Stomach (tissue), 9 donors: ENCODE results near the gene ATXN7L3. TPM values are rescaled to one million over a fixed set of nuclear protein-coding genes. Genes with fewer than 3 reads are reported as not detected.
A peak's percentile ranks its signal among the peaks of the same experiment; 100 is the strongest.

Experiments
- DNase-seq, 2 donors: peaks; one replicate each; pipeline versions ENCODE4 v3.0.0 to v3.0.0-alpha.2; 2013 to 2019
- H3K27ac ChIP-seq, 5 donors: fragments of 200-600 bp in 4 of 5; sonication (generic) in 4 of 5; one replicate each; pipeline ENCODE4 v1.5.1; 2013 to 2019; ENCODE audit warnings: mild to moderate bottlenecking in 1 of 5, moderate library complexity in 1 of 5
- H3K27me3 ChIP-seq, 3 donors: fragments of 200-600 bp; sonication (generic); one replicate each; pipeline ENCODE4 v1.5.1; 2017 to 2019; ENCODE audit warnings: mixed run types in 1 of 3
- H3K36me3 ChIP-seq, 4 donors: fragments of 200-600 bp; sonication (generic); 1 replicate in 3 of 4; 2 replicates in 1 of 4; pipeline ENCODE4 v1.5.1; 2016 to 2019
- H3K4me1 ChIP-seq, 4 donors: fragments of 200-600 bp; sonication (generic); one replicate each; pipeline ENCODE4 v1.5.1; 2016 to 2019
- H3K4me3 ChIP-seq, 4 donors: fragments of 200-600 bp; sonication (generic) in 3 of 4; one replicate each; pipeline ENCODE4 v1.5.1; 2016 to 2019; ENCODE audit warnings: mild to moderate bottlenecking in 1 of 4
- H3K9me3 ChIP-seq, 4 donors: fragments of 200-600 bp; sonication (generic); one replicate each; pipeline ENCODE4 v1.5.1; 2016 to 2019
- CTCF ChIP-seq, 7 experiments: fragments of 450-650 bp in 4 of 7; fragments of 200-600 bp in 3 of 7; sonication (generic) in 3 of 7; IDR thresholded peaks; one replicate each; pipeline ENCODE4 v1.5.1; 2016 to 2019; ENCODE audit warnings: antibody characterized with exemption in 7 of 7, control low read depth in 2 of 7, mild to moderate bottlenecking in 1 of 7
- EP300 ChIP-seq: sonication (generic); formaldehyde crosslinking; IDR thresholded peaks from one replicate; pipeline ENCODE4 v1.6.1; 2017; ENCODE audit warnings: antibody characterized with exemption
- POLR2A ChIP-seq, 4 donors: fragments of 450-650 bp; IDR thresholded peaks; one replicate each; pipeline ENCODE4 v1.6.1; 2016; ENCODE audit warnings: antibody characterized with exemption in 4 of 4, control low read depth in 2 of 4, mild to moderate bottlenecking in 1 of 4, moderate library complexity in 1 of 4
- POLR2AphosphoS5 ChIP-seq, 3 donors: sonication (generic); formaldehyde crosslinking; IDR thresholded peaks; one replicate each; pipeline ENCODE4 v1.6.1; 2016; ENCODE audit warnings: antibody characterized with exemption in 3 of 3
- WGBS, 5 donors: extraction: QIAGEN DNeasy Blood & Tissue Kit in 3 of 5; methylation state at CpG; one replicate each; pipeline versions ENCODE4 v1.1.5 to v1.1.7; 2013 to 2018; 5-methylcytosine and 5-hydroxymethylcytosine counted together
- intact Hi-C: fragments of 100-400 bp; cut with DNase I; formaldehyde crosslinking; loops from one replicate; pipeline ENCODE4 v1.15.1; 2023; ENCODE audit warnings: low total_unique reads
- polyA plus RNA-seq, 3 donors: library from polyadenylated mRNA; stranded (reverse); fragments of 200-250 nt; gene quantifications; one replicate each; pipeline ENCODE4 v1.2.3, GENCODE V29; 2013
- total RNA-seq, 5 donors: library from RNA; depleted of rRNA; stranded (reverse); fragments of >200 nt; gene quantifications; one replicate each; pipeline versions ENCODE4 v1.1.0 to v1.2.3, GENCODE V29; 2014 to 2016
- donor health status: healthy with polysubstance abuse.
- donor health status: Bipolar disorder and iron deficiency.
- donor health status: healthy.

The ATXN7L3 gene
- total and polyA plus RNA-seq, 8 donors = 11.1 to 57.4 (median 29.6) TPM

GRCh38 chr17:44207743-44208142 lies 8.1 kb upstream of the ATXN7L3 start:
- DNase-seq = no peak
- no peaks in the 10 kb centered on the region for H3K27me3 ChIP-seq
- H3K9me3 ChIP-seq = no peaks in the 10 kb centered on the region
- peaks cover 41 to 61% (median 57%) of the 10 kb centered on the region in 4 donors for H3K36me3 ChIP-seq
- H3K4me3 ChIP-seq = no peak overlapping the region
- 77 to 90% (median 86%) methylated on average over 5 of the region's 5 CpGs for WGBS, 5 donors
- peaks cover 25 to 65% (median 39%) of the 10 kb centered on the region in 4 donors for H3K4me1 ChIP-seq
- TF ChIP-seq POLR2A (IDR thresholded peaks at IDR 0.05) (no peak), POLR2AphosphoS5 (IDR thresholded peaks at IDR 0.05) (no peak), CTCF (IDR thresholded peaks at IDR 0.05) (no peak), EP300 (no peak)
- peak overlapping the region in 1 of 5 donors; percentile 13 for H3K27ac ChIP-seq
- intact Hi-C loops = no loop called here

GRCh38 chr17:44207319-44207718 lies 7.6 kb upstream of the ATXN7L3 start:
- Histone ChIP-seq H3K4me3 (no peak overlapping the region), H3K9me3 (no peaks in the 10 kb centered on the region), H3K36me3 (peaks cover 41 to 59% (median 54%) of the 10 kb centered on the region in 4 donors), H3K27ac (no peak overlapping the region), H3K4me1 (peaks cover 25 to 61% (median 37%) of the 10 kb centered on the region in 4 donors), H3K27me3 (no peaks in the 10 kb centered on the region)
- TF ChIP-seq POLR2A (IDR thresholded peaks at IDR 0.05) (no peak), CTCF (IDR thresholded peaks at IDR 0.05) (no peak)
- intact Hi-C loops = no loop called here
- 83 to 90% (median 87%) methylated on average over 17 of the region's 17 CpGs for WGBS, 5 donors
- DNase-seq = no peak

- TF ChIP-seq EP300 = no peak
- TF ChIP-seq CTCF (IDR thresholded peaks at IDR 0.05) = no peak
- TF ChIP-seq POLR2A (IDR thresholded peaks at IDR 0.05) = no peak
- TF ChIP-seq POLR2AphosphoS5 (IDR thresholded peaks at IDR 0.05) = no peak
- WGBS, 5 donors = 79 to 85% (median 81%) methylated on average over 6 of the region's 6 CpGs
- H3K4me3 ChIP-seq = no peak overlapping the region
- H3K27me3 ChIP-seq = no peaks in the 10 kb centered on the region
- H3K4me1 ChIP-seq = peaks cover 24 to 58% (median 35%) of the 10 kb centered on the region in 4 donors
- no peaks in the 10 kb centered on the region for H3K9me3 ChIP-seq
- peaks cover 41 to 55% (median 48%) of the 10 kb centered on the region in 4 donors for H3K36me3 ChIP-seq
- no peak for DNase-seq
- H3K27ac ChIP-seq = no peak overlapping the region
- intact Hi-C loops = no loop called here
These were observed 7.1 kb upstream of the ATXN7L3 start for GRCh38 chr17:44206825-44207155.

GRCh38 chr17:44205962-44206824 lies 6.5 kb upstream of the ATXN7L3 start:
- Histone ChIP-seq H3K9me3 (no peaks in the 10 kb centered on the region), H3K4me3 (no peak overlapping the region), H3K36me3 (peaks cover 36 to 49% (median 42%) of the 10 kb centered on the region in 4 donors), H3K27me3 (no peaks in the 10 kb centered on the region), H3K27ac (no peak overlapping the region), H3K4me1 (peaks cover 21 to 56% (median 31%) of the 10 kb centered on the region in 4 donors)
- 43 to 59% (median 49%) methylated on average over 11 to 13 of the region's 13 CpGs for WGBS, 5 donors
- intact Hi-C loops = no loop called here
- no peak for TF ChIP-seq CTCF (IDR thresholded peaks at IDR 0.05)
- TF ChIP-seq POLR2AphosphoS5 (IDR thresholded peaks at IDR 0.05) = no peak
- TF ChIP-seq POLR2A (IDR thresholded peaks at IDR 0.05) = no peak
- TF ChIP-seq EP300 = no peak
- DNase-seq = no peak
